ENCODE results near the gene IMPA2.

Gene IMPA2

DNA sequence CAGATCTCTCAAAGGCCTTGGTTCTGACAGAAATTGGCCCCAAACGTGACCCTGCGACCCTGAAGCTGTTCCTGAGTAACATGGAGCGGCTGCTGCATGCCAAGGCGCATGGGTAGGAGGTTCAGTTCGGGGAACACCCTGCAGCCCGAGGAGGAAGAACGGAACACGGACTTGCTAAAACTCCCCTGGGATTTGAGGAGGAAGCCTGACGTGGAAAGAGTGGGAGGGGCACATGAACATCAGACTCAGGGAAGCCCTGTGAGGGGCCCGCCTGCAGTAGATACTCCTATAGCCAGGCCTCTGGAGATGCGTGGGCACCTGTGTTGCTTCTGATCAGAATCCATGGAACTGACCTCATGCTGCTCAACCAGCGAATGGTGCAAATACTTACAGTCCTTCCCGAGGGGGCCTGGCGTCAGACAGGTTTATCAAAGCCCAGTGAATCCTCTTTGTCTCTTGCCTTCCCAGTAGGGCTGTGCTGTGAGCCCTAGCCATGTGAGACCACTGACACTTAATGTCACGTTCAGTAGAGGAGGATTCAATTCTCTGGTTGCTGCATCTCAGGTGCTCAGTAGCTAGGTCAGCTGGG, 46.8 kb downstream of the IMPA2 start:
- DNase-seq (ENCODE audit: low read depth), result no peak
- no peak overlapping the region for H3K4me3 ChIP-seq (ENCODE audit: low read depth, low read length)
- TF ChIP-seq, protein P1, sequence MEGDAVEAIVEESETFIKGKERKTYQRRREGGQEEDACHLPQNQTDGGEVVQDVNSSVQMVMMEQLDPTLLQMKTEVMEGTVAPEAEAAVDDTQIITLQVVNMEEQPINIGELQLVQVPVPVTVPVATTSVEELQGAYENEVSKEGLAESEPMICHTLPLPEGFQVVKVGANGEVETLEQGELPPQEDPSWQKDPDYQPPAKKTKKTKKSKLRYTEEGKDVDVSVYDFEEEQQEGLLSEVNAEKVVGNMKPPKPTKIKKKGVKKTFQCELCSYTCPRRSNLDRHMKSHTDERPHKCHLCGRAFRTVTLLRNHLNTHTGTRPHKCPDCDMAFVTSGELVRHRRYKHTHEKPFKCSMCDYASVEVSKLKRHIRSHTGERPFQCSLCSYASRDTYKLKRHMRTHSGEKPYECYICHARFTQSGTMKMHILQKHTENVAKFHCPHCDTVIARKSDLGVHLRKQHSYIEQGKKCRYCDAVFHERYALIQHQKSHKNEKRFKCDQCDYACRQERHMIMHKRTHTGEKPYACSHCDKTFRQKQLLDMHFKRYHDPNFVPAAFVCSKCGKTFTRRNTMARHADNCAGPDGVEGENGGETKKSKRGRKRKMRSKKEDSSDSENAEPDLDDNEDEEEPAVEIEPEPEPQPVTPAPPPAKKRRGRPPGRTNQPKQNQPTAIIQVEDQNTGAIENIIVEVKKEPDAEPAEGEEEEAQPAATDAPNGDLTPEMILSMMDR (IDR thresholded peaks at IDR 0.05; ENCODE audit: low read depth, low read length), result no peak
- TF ChIP-seq POLR2A (IDR thresholded peaks at IDR 0.05; ENCODE audit: extremely low read depth, insufficient read length), result no peak
- TF ChIP-seq, protein P2, sequence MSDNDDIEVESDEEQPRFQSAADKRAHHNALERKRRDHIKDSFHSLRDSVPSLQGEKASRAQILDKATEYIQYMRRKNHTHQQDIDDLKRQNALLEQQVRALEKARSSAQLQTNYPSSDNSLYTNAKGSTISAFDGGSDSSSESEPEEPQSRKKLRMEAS (IDR thresholded peaks at IDR 0.05; ENCODE audit: low read depth, low read length), result no peak
- no peak for TF ChIP-seq MYC (IDR thresholded peaks at IDR 0.05; ENCODE audit: low read depth, low read length)

GRCh38 chr18:12028674-12029073, 47.4 kb downstream of the IMPA2 start:
- DNase-seq (ENCODE audit: low read depth), result no peak
- TF ChIP-seq, protein P2 (IDR thresholded peaks at IDR 0.05; ENCODE audit: low read depth, low read length), result no peak
- TF ChIP-seq MYC (IDR thresholded peaks at IDR 0.05; ENCODE audit: low read depth, low read length) (no peak), POLR2A (IDR thresholded peaks at IDR 0.05; ENCODE audit: extremely low read depth, insufficient read length) (no peak)
- TF ChIP-seq, protein P1 (IDR thresholded peaks at IDR 0.05; ENCODE audit: low read depth, low read length), result no peak
- H3K4me3 ChIP-seq (ENCODE audit: low read depth, low read length), result no peak overlapping the region

DNA sequence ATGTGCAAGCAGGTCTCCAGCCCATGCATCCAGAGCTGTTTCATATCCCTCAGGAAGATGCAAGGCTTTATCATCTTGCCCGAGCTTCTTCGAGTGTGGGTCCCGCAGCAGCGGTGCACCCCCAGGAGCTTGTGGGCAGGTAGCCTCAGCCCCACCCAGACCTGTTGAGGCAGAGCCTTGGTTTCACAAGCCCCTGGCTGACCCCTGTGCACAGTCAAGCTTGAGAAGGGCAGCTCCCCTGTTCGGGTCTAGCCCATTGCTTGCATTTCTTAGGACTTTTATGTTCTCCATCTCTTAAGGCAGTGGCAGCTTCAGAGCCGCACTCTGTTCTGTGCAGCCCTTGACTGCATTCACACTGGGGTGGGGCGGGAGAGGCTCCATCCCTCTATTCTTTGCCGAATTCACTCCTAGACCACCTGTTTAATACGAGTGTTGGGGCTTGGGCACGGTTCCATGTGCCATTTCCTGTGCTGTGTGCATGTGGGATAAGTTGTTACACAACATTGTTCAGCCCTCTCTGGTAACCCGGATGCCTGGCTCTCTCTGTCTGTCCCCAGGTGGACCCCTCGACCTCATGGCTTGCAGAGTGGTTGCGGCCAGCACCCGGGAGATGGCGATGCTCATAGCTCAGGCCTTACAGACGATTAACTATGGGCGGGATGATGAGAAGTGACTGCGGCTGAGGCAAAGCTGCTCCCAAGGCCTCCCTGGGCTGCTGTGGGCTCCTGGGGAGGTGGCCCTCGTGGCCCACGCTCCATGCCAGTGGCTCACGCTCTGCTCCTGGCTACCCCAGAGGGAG, 48.7 kb downstream of the IMPA2 start:
- H3K4me3 ChIP-seq (ENCODE audit: low read depth, low read length), result no peak overlapping the region
- no peak for DNase-seq (ENCODE audit: low read depth)
- TF ChIP-seq, protein P2 (IDR thresholded peaks at IDR 0.05; ENCODE audit: low read depth, low read length), result no peak

DNA sequence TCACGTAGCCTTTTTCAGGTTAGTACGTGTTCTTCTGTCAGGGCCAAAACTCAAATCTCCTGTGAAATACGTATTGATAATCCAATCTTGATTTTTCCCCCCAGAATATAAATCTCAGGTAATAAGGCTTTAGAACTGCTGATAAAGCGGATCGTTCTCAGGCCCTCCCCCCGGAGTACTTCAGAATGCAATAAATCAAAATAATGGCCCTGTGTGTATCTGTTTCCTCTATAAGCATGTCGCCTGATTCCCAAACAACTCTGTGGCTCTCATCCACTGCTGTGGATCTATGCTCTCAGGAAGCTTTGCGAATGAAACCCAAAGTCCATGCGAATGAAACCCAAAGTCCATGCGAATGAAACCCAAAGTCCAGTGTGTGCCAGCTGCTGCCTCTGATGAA, 49.4 kb downstream of the IMPA2 start:
- DNase-seq (ENCODE audit: low read depth), result no peak
- TF ChIP-seq, protein P2 (IDR thresholded peaks at IDR 0.05; ENCODE audit: low read depth, low read length), result no peak
- TF ChIP-seq, protein P1 (IDR thresholded peaks at IDR 0.05; ENCODE audit: low read depth, low read length), result no peak
- TF ChIP-seq MYC (IDR thresholded peaks at IDR 0.05; ENCODE audit: low read depth, low read length) (no peak), POLR2A (IDR thresholded peaks at IDR 0.05; ENCODE audit: extremely low read depth, insufficient read length) (no peak)
- no peak overlapping the region for H3K4me3 ChIP-seq (ENCODE audit: low read depth, low read length)

GRCh38 chr18:12031181-12031580, 49.9 kb downstream of the IMPA2 start:
- TF ChIP-seq, protein P2 (IDR thresholded peaks at IDR 0.05; ENCODE audit: low read depth, low read length), result no peak
- TF ChIP-seq, protein P1 (IDR thresholded peaks at IDR 0.05; ENCODE audit: low read depth, low read length), result no peak
- no peak for TF ChIP-seq MYC (IDR thresholded peaks at IDR 0.05; ENCODE audit: low read depth, low read length)
- no peak for TF ChIP-seq POLR2A (IDR thresholded peaks at IDR 0.05; ENCODE audit: extremely low read depth, insufficient read length)
- DNase-seq (ENCODE audit: low read depth), result no peak
- no peak overlapping the region for H3K4me3 ChIP-seq (ENCODE audit: low read depth, low read length)

DNA sequence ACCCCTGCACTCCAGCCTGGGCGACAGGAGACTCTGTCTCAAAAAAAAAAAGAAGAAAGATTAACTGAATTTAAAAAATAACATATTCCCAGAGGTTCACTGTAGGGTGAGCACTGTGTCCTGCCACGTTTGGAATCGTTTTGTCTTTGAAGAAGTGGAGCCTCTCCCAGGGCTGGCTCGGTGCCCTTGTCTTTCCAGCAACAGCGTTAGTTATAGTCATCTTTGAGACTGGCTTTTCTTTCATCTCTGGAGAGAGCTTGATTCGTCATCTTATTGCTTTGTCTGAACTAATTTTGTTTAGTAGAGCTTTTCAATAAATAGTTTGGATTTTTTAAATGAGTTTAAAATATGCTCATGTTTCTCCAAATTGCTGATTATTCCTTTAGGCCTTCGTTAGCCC, 50.5 kb downstream of the IMPA2 start:
- TF ChIP-seq, protein P2 (IDR thresholded peaks at IDR 0.05; ENCODE audit: low read depth, low read length), result no peak
- TF ChIP-seq, protein P1 (IDR thresholded peaks at IDR 0.05; ENCODE audit: low read depth, low read length), result no peak
- TF ChIP-seq MYC (IDR thresholded peaks at IDR 0.05; ENCODE audit: low read depth, low read length) (no peak), POLR2A (IDR thresholded peaks at IDR 0.05; ENCODE audit: extremely low read depth, insufficient read length) (no peak)
- no peak for DNase-seq (ENCODE audit: low read depth)

More for the DNA sequence above, 50.5 kb downstream of the IMPA2 start:
- H3K4me3 ChIP-seq (ENCODE audit: low read depth, low read length), result no peak overlapping the region
